Transverse colon (tissue), 4 donors: ENCODE results near the gene GTF3C5. TPM values are rescaled to one million over a fixed set of nuclear protein-coding genes. Genes with fewer than 3 reads are reported as not detected.

ENCODE experiments used
- DNase-seq: peaks from one replicate; pipeline ENCODE4 v3.0.0-alpha.2; 2019
- H3K27ac ChIP-seq, 4 donors: fragments of 200-600 bp; sonication (generic); 2 replicates each; pipeline ENCODE4 v1.5.1; 2016 to 2018; ENCODE audit warnings: inconsistent platforms in 4 of 4
- H3K27me3 ChIP-seq: fragments of 200-600 bp; sonication (generic); 2 replicates; pipeline ENCODE4 v1.5.1; 2017; ENCODE audit warnings: inconsistent platforms
- H3K36me3 ChIP-seq, 4 donors: fragments of 200-600 bp; sonication (generic); 2 replicates each; pipeline ENCODE4 v1.5.1; 2017 to 2019; ENCODE audit warnings: inconsistent platforms in 4 of 4
- H3K4me1 ChIP-seq, 4 donors: fragments of 200-600 bp; sonication (generic); 2 replicates each; pipeline ENCODE4 v1.5.1; 2017 to 2020; ENCODE audit warnings: inconsistent platforms in 4 of 4
- H3K4me3 ChIP-seq, 4 donors: fragments of 200-600 bp; sonication (generic); 1 replicate in 1 of 4; 2 replicates in 3 of 4; pipeline versions ENCODE4 v1.5.1 to v1.6.1; 2017 to 2019; ENCODE audit warnings: inconsistent platforms in 4 of 4
- H3K9me3 ChIP-seq, 2 donors: fragments of 200-600 bp; sonication (generic); 2 replicates each; pipeline ENCODE4 v1.5.1; 2017 to 2019; ENCODE audit warnings: inconsistent platforms in 2 of 2
- CTCF ChIP-seq, 5 experiments: fragments of 200-600 bp in 3 of 5; fragments of 450-650 bp in 2 of 5; sonication (generic) in 3 of 5; IDR thresholded peaks; 1 replicate in 2 of 5; 2 replicates in 3 of 5; pipeline ENCODE4 v1.5.1; 2016 to 2017; ENCODE audit warnings: antibody characterized with exemption in 5 of 5, inconsistent platforms in 3 of 5, mild to moderate bottlenecking in 2 of 5, moderate library complexity in 1 of 5
- EP300 ChIP-seq: sonication (generic); formaldehyde crosslinking; IDR thresholded peaks from one replicate; pipeline ENCODE4 v1.6.1; 2017; ENCODE audit warnings: antibody characterized with exemption, low read depth
- POLR2A ChIP-seq: fragments of 450-650 bp; IDR thresholded peaks from one replicate; pipeline ENCODE4 v1.6.1; 2016; ENCODE audit warnings: antibody characterized with exemption, mild to moderate bottlenecking, moderate library complexity
- POLR2AphosphoS5 ChIP-seq, 3 donors: sonication (generic); formaldehyde crosslinking; IDR thresholded peaks; one replicate each; pipeline ENCODE4 v1.6.1; 2016; ENCODE audit warnings: antibody characterized with exemption in 3 of 3
- WGBS, 2 donors: methylation state at CpG; one replicate each; pipeline ENCODE4 v1.1.5; 2018; ENCODE audit warnings: low coverage in 1 of 2; 5-methylcytosine and 5-hydroxymethylcytosine counted together
- in situ Hi-C, 4 donors: fragments of 200-750 bp; cut with MboI; loops; one replicate each; pipeline versions ENCODE4 v1.15.0 to v1.15.1; 2017; ENCODE audit warnings: low sequenced_read_pairs in 3 of 4, low pct_ligation_motif_present in 1 of 4, low pct_unique_long_range_greater_than_20kb in 1 of 4
- intact Hi-C: fragments of 100-400 bp; cut with DNase I; formaldehyde crosslinking; loops from one replicate; pipeline ENCODE4 v1.15.1; 2023; ENCODE audit warnings: low total_unique reads
- total RNA-seq, 4 donors: library from RNA; depleted of rRNA; stranded (reverse); fragments of >200 nt; gene quantifications; one replicate each; pipeline ENCODE4 v1.1.0, GENCODE V29; 2016

Gene GTF3C5
- total RNA-seq, 4 donors from 2014 or later = 44.5 to 56.9 (median 50.2) TPM

- peak overlapping the region; percentile 90 to 94 (median 92) for H3K27ac ChIP-seq
- TF ChIP-seq POLR2AphosphoS5 (IDR thresholded peaks at IDR 0.05) (no peak), CTCF (IDR thresholded peaks at IDR 0.05) (no peak)
- peak overlapping the region; percentile 37 to 100 (median 80) for H3K4me3 ChIP-seq
- in situ Hi-C loops (loop anchor here in 2 of 4 donors (10.0 to 25.0 kb wide), 2 partner anchors 145 to 307 kb away; partner anchors contain the start of genes MED22 (in 1 of the 2), RPL7A (in 1 of the 2) and SURF6 (in 1 of the 2)), intact Hi-C loops (no loop called here)
- no peak for DNase-seq
- peaks cover 12 to 30% (median 23%) of the 10 kb centered on the region in 4 donors for H3K4me1 ChIP-seq
- H3K27me3 ChIP-seq = no peaks in the 10 kb centered on the region
- WGBS, 2 donors = 0% methylated on average over 13 of the region's 28 CpGs; no CpG with 5 or more reads in 1 of the 2 donors
- H3K9me3 ChIP-seq = no peaks in the 10 kb centered on the region
- no peaks in the 10 kb centered on the region for H3K36me3 ChIP-seq
These were observed 842 bp upstream of the GTF3C5 start for GRCh38 chr9:133029994-133030316.

- peak overlapping the region; percentile 64 to 100 (median 80) for H3K4me3 ChIP-seq
- in situ Hi-C loops (loop anchor here in 2 of 4 donors (10.0 to 25.0 kb wide), 2 partner anchors 144 to 306 kb away; partner anchors contain the start of genes MED22 (in 1 of the 2), RPL7A (in 1 of the 2) and SURF6 (in 1 of the 2)), intact Hi-C loops (no loop called here)
- no peak for TF ChIP-seq POLR2AphosphoS5 (IDR thresholded peaks at IDR 0.05)
- TF ChIP-seq CTCF (IDR thresholded peaks at IDR 0.05) = no peak
- no peak for TF ChIP-seq POLR2A
- TF ChIP-seq EP300 = no peak
- H3K36me3 ChIP-seq = no peaks in the 10 kb centered on the region
- no peaks in the 10 kb centered on the region for H3K9me3 ChIP-seq
- WGBS, 2 donors = 0 to 3% methylated on average over 9 to 16 of the region's 16 CpGs
- DNase-seq = no peak
- peak overlapping the region; percentile 90 to 94 (median 92) for H3K27ac ChIP-seq
- no peaks in the 10 kb centered on the region for H3K27me3 ChIP-seq
- peaks cover 12 to 30% (median 23%) of the 10 kb centered on the region in 4 donors for H3K4me1 ChIP-seq
These were observed 279 bp downstream of the GTF3C5 start for GRCh38 chr9:133031130-133031422.

GRCh38 chr9:133031496-133031911 lies 707 bp downstream of the GTF3C5 start:
- TF ChIP-seq CTCF (IDR thresholded peaks at IDR 0.05) (no peak), POLR2A (no peak), EP300 (no peak), POLR2AphosphoS5 (IDR thresholded peaks at IDR 0.05) (no peak)
- Histone ChIP-seq H3K4me3 (peak overlapping the region; percentile 64 to 100 (median 80)), H3K4me1 (peaks cover 12 to 30% (median 23%) of the 10 kb centered on the region in 4 donors), H3K27ac (peak overlapping the region in 3 of 4 donors; percentile 90 to 94 (median 92)), H3K27me3 (no peaks in the 10 kb centered on the region), H3K9me3 (no peaks in the 10 kb centered on the region), H3K36me3 (no peaks in the 10 kb centered on the region)
- DNase-seq = no peak
- intact Hi-C loops = no loop called here
- 71% methylated on average over 10 of the region's 10 CpGs; no CpG with 5 or more reads in 1 of the 2 donors for WGBS, 2 donors
- in situ Hi-C loops = loop anchor here in 2 of 4 donors (10.0 to 25.0 kb wide), 2 partner anchors 143 to 306 kb away; partner anchors contain the start of genes MED22 (in 1 of the 2), RPL7A (in 1 of the 2) and SURF6 (in 1 of the 2)

- Histone ChIP-seq H3K27me3 (no peaks in the 10 kb centered on the region), H3K4me1 (peaks cover 12 to 30% (median 23%) of the 10 kb centered on the region in 4 donors), H3K9me3 (no peaks in the 10 kb centered on the region), H3K36me3 (no peaks in the 10 kb centered on the region), H3K4me3 (no peak overlapping the region), H3K27ac (no peak overlapping the region)
- WGBS, 2 donors = 95 to 96% methylated on average over 4 to 10 of the region's 10 CpGs
- TF ChIP-seq POLR2AphosphoS5 (IDR thresholded peaks at IDR 0.05) (no peak), EP300 (no peak), POLR2A (no peak), CTCF (IDR thresholded peaks at IDR 0.05) (no peak)
- in situ Hi-C loops = loop anchor here in 2 of 4 donors (10.0 to 25.0 kb wide), 2 partner anchors 143 to 305 kb away; partner anchors contain the start of genes MED22 (in 1 of the 2), RPL7A (in 1 of the 2) and SURF6 (in 1 of the 2)
- intact Hi-C loops = no loop called here
- DNase-seq = no peak
These were observed 1.4 kb downstream of the GTF3C5 start for GRCh38 chr9:133032171-133032570.
